ENCODE data around the gene NINJ2. TPM values are rescaled to one million over a fixed set of nuclear protein-coding genes. Genes with fewer than 3 reads are reported as not detected.
"Not testable (repeated sequence)": the region's sequence is repeated elsewhere in the genome, so short reads cannot be mapped to it uniquely, and the experiment has no call there.

Gene NINJ2
- total RNA-seq, 1 donor: 5.8 TPM

DNA sequence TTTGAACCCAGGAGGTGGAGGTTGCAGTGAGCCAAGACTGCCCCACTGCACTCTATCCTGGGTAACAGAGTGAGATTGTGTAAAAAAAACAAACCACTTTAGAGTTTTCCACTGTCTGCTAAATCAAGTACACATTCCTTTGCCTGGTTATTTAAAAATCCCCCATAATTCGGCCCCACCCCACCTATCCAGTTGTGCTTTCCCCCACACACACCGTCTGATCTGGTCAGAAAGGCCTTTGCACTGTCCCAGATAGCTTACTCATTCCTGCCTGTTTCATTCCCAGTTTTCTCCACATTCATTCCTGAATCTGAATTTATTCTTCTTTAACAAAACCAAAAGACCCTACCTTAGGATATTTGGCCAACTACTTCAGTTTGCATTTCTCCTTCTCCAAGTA, 29.5 kb downstream of the NINJ2 start:
- H3K36me3 ChIP-seq (ENCODE audit: insufficient read depth, low read length): no peaks in the 10 kb centered on the region
- no peak overlapping the region for H3K27ac ChIP-seq (ENCODE audit: low read depth, low read length)
- no peaks in the 10 kb centered on the region for H3K9me3 ChIP-seq (ENCODE audit: low read depth, low read length)
- no peak overlapping the region for H2AFZ ChIP-seq (ENCODE audit: low read length)
- H4K20me1 ChIP-seq (ENCODE audit: insufficient read depth, low read length): no peaks in the 10 kb centered on the region
- no peaks in the 10 kb centered on the region for H3K79me2 ChIP-seq (ENCODE audit: insufficient read depth, low read length)
- peaks cover 17% of the 10 kb centered on the region for H3K4me1 ChIP-seq (ENCODE audit: insufficient read depth, low read length)
- H3K27me3 ChIP-seq (ENCODE audit: insufficient read depth, low read length): no peaks in the 10 kb centered on the region
- TF ChIP-seq, protein P1, sequence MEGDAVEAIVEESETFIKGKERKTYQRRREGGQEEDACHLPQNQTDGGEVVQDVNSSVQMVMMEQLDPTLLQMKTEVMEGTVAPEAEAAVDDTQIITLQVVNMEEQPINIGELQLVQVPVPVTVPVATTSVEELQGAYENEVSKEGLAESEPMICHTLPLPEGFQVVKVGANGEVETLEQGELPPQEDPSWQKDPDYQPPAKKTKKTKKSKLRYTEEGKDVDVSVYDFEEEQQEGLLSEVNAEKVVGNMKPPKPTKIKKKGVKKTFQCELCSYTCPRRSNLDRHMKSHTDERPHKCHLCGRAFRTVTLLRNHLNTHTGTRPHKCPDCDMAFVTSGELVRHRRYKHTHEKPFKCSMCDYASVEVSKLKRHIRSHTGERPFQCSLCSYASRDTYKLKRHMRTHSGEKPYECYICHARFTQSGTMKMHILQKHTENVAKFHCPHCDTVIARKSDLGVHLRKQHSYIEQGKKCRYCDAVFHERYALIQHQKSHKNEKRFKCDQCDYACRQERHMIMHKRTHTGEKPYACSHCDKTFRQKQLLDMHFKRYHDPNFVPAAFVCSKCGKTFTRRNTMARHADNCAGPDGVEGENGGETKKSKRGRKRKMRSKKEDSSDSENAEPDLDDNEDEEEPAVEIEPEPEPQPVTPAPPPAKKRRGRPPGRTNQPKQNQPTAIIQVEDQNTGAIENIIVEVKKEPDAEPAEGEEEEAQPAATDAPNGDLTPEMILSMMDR (IDR thresholded peaks at IDR 0.05; ENCODE audit: extremely low read depth, low read depth, low read length): no peak
- H3K4me2 ChIP-seq (ENCODE audit: insufficient read depth, low read length): no peak overlapping the region
- H3K4me3 ChIP-seq (ENCODE audit: insufficient read depth, low read length): no peak overlapping the region
- no peak for DNase-seq (ENCODE audit: insufficient read length, low spot score, missing footprints)

DNA sequence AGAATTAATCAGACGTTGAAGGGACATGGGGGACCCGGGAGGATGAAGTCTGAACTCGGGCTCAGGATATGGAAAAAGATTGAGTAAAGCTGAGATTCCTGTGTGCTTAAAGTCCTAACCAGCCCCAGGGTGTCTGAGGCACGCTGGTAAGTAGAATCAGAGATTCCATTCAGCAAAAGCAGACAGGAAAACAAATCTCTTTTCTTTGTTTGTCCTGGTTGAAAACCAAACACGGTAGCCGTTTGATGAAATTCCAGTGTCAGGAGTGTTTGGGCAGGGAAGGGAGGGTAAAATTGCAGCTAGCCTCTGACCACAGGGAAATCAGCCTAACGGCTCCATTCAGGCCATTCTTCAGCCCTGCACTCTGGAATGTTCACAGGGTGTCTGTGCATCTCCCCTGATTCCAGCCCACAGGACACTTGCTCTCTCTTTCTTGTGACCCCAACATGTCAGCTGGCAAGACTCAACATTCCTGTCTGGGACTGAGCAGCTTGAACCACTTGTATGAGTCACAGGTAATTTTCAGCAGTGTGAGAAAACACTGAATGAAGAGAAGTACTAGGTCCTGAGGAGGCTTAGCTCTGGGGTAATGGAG, 31.0 kb downstream of the NINJ2 start:
- DNase-seq (ENCODE audit: insufficient read length, low spot score, missing footprints): peak; percentile 96
- Histone ChIP-seq H2AFZ (ENCODE audit: low read length) (peak overlapping the region; percentile 45), H4K20me1 (ENCODE audit: insufficient read depth, low read length) (no peaks in the 10 kb centered on the region), H3K27ac (ENCODE audit: low read depth, low read length) (peak overlapping the region; percentile 86), H3K79me2 (ENCODE audit: insufficient read depth, low read length) (no peaks in the 10 kb centered on the region), H3K9me3 (ENCODE audit: low read depth, low read length) (no peaks in the 10 kb centered on the region), H3K4me3 (ENCODE audit: insufficient read depth, low read length) (peak overlapping the region; percentile 3), H3K4me2 (ENCODE audit: insufficient read depth, low read length) (peak overlapping the region; percentile 61), H3K36me3 (ENCODE audit: insufficient read depth, low read length) (no peaks in the 10 kb centered on the region), H3K4me1 (ENCODE audit: insufficient read depth, low read length) (peaks cover 17% of the 10 kb centered on the region), H3K27me3 (ENCODE audit: insufficient read depth, low read length) (no peaks in the 10 kb centered on the region)
- TF ChIP-seq, protein P1 (IDR thresholded peaks at IDR 0.05; ENCODE audit: extremely low read depth, low read depth, low read length): no peak

DNA sequence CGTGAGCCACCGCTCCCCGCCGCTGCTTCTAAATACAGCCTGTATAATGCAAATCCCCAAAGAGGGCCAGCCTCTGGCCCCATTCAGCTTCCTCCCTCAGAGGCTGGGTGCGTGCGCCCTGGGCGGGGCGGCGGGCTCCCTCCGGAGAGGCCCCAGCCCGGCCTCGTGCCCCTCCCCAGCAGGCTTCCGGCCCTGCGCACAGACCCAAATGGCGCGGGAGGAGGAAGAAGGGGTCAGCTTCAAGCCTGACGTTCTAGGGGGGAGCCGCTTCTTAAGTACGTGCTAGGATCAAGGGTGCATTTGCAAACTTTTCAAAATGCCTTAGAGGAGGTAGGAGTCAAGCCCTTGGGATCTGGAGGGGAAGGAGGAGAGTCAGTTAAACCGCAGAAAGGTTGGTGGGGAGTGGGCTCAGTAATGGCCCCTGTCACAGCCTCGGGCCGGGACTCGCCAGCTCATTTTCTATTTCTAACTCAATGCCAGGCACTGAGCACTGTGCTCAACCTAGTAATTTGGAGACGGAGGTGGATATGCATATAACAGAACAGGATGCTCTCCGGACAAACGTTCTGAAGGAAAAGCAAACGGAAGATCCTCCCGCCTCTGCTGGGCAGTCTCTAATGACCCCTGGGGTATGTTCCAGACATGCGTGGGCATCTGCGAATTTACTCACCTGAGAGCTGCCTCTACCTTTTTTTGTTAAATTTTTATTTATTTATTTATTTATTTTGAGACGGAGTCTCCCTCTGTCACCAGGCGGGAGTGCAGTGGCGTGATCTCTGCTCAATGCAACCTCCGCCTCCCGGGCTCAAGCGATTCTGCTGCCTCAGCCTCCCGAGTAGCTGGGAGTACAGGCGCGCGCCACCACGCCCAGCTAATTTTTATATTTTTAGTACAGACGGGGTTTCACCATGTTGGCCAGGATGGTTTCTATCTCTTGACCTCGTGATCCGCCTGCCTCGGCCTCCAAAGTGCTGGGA, 32.3 kb downstream of the NINJ2 start:
- peak overlapping the region; percentile 61 for H3K4me2 ChIP-seq (ENCODE audit: insufficient read depth, low read length)
- H3K4me1 ChIP-seq (ENCODE audit: insufficient read depth, low read length): peaks cover 17% of the 10 kb centered on the region
- H4K20me1 ChIP-seq (ENCODE audit: insufficient read depth, low read length): no peaks in the 10 kb centered on the region
- H3K27me3 ChIP-seq (ENCODE audit: insufficient read depth, low read length): no peaks in the 10 kb centered on the region
- TF ChIP-seq, protein P1 (IDR thresholded peaks at IDR 0.05; ENCODE audit: extremely low read depth, low read depth, low read length): no peak
- no peaks in the 10 kb centered on the region for H3K79me2 ChIP-seq (ENCODE audit: insufficient read depth, low read length)
- peak overlapping the region; percentile 54 for H2AFZ ChIP-seq (ENCODE audit: low read length)
- DNase-seq (ENCODE audit: insufficient read length, low spot score, missing footprints): no peak
- H3K27ac ChIP-seq (ENCODE audit: low read depth, low read length): no peak overlapping the region
- peak overlapping the region; percentile 52 for H3K4me3 ChIP-seq (ENCODE audit: insufficient read depth, low read length)
- H3K9me3 ChIP-seq (ENCODE audit: low read depth, low read length): no peaks in the 10 kb centered on the region
- no peaks in the 10 kb centered on the region for H3K36me3 ChIP-seq (ENCODE audit: insufficient read depth, low read length)

DNA sequence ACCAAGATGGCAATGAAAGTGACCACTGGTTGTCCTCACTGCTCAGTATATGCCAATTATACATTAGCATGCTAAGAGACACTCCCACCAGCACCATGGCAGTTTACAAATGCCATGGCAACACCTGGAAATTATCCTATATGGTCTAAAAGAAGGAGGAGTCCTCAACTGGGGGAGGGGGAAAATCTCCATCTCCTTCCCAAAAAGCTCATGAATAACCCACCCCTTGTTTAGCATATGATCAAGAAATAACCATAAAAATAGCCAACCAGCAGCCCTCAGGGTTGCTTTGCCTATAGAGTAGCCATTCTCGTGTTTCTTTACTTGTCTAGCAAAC, 34.5 kb downstream of the NINJ2 start:
- H3K4me3 ChIP-seq (ENCODE audit: insufficient read depth, low read length); H4K20me1 ChIP-seq (ENCODE audit: insufficient read depth, low read length); DNase-seq (ENCODE audit: insufficient read length, low spot score, missing footprints); H3K36me3 ChIP-seq (ENCODE audit: insufficient read depth, low read length); H3K9me3 ChIP-seq (ENCODE audit: low read depth, low read length); H3K27me3 ChIP-seq (ENCODE audit: insufficient read depth, low read length); H3K4me2 ChIP-seq (ENCODE audit: insufficient read depth, low read length); H3K27ac ChIP-seq (ENCODE audit: low read depth, low read length); H2AFZ ChIP-seq (ENCODE audit: low read length); H3K79me2 ChIP-seq (ENCODE audit: insufficient read depth, low read length): not testable (repeated sequence)
- H3K4me1 ChIP-seq (ENCODE audit: insufficient read depth, low read length): peaks cover 17% of the 10 kb centered on the region
